ENCODE data around the gene ZCWPW2.

Gene ZCWPW2

GRCh38 chr3:28575100-28575745 is 226.7 kb downstream of the ZCWPW2 start:
- DNase-seq (ENCODE audit: low read depth, low spot score): no peak

All from activated naive CD8-positive, alpha-beta T cell treated with anti-CD3 and anti-CD28 coated beads, Interleukin-2, amount 50 U/mL, for 16 hours (primary cell).